ENCODE data around the gene CMBL. TPM values are rescaled to one million over a fixed set of nuclear protein-coding genes. Genes with fewer than 3 reads are reported as not detected.

The CMBL gene
- total RNA-seq, 1 experiment from 2014 or later, result 12.6 TPM

GRCh38 chr5:10295619-10296326, 11.9 kb downstream of the CMBL start:
- Histone ChIP-seq H3K79me1 (ENCODE audit: insufficient read depth, low read depth, low read length, poor library complexity, severe bottlenecking) (no peaks in the 10 kb centered on the region), H4K8ac (replicated peaks; ENCODE audit: insufficient read length, low read depth, low read length) (no peak overlapping the region), H2AK5ac (ENCODE audit: insufficient read length, low read length) (no peak overlapping the region), H3K4me2 (ENCODE audit: insufficient read depth, insufficient read length, low read length) (no peak overlapping the region), H4K5ac (ENCODE audit: insufficient read length, low read depth, low read length) (no peak overlapping the region), H3K23me2 (ENCODE audit: insufficient read length, low read depth, low read length, poor library complexity, severe bottlenecking) (no peaks in the 10 kb centered on the region), H3K14ac (ENCODE audit: insufficient read depth, low read length) (no peak overlapping the region), H3K4ac (ENCODE audit: low read depth, low read length) (no peak overlapping the region), H2BK5ac (ENCODE audit: insufficient read length, low read length) (no peak overlapping the region), H2BK15ac (ENCODE audit: low read depth, low read length) (no peak overlapping the region), H3T11ph (ENCODE audit: low read length) (no peak overlapping the region), H3K9ac (ENCODE audit: extremely low read depth, insufficient read length, low read length) (no peak overlapping the region), H2BK120ac (ENCODE audit: low read depth, low read length, poor library complexity, severe bottlenecking) (no peak overlapping the region), H3K79me2 (ENCODE audit: insufficient read depth, low read length) (peaks cover 2% of the 10 kb centered on the region), H3K56ac (ENCODE audit: insufficient read length, low read depth, low read length) (no peak overlapping the region), H2BK12ac (ENCODE audit: insufficient read length, low read depth, low read length) (no peak overlapping the region), H3K27ac (ENCODE audit: insufficient read length, low read depth, low read length) (no peak overlapping the region), H3K9me3 (ENCODE audit: control insufficient read depth, low read depth, low read length) (no peaks in the 10 kb centered on the region), H4K20me1 (ENCODE audit: control insufficient read depth, insufficient read depth, insufficient read length) (no peaks in the 10 kb centered on the region), H3K23ac (ENCODE audit: insufficient read length, low read depth, low read length) (no peak overlapping the region), H3K4me1 (ENCODE audit: insufficient read depth, low read length) (no peaks in the 10 kb centered on the region), H2AFZ (ENCODE audit: low read length) (no peak overlapping the region), H3K27me3 (ENCODE audit: insufficient read depth, low read length) (no peaks in the 10 kb centered on the region), H3K18ac (ENCODE audit: insufficient read length, low read depth, low read length) (no peak overlapping the region), H4K91ac (ENCODE audit: insufficient read length, low read depth, low read length) (no peak overlapping the region), H2BK20ac (ENCODE audit: low read depth, low read length, poor library complexity, severe bottlenecking) (no peak overlapping the region)
- H3K4me3 Mint-ChIP-seq, result no peak overlapping the region
- no peak for TF ChIP-seq CTCF (conservative IDR thresholded peaks at IDR 0.05)
- H3K27me3 Mint-ChIP-seq (ENCODE audit: low read depth), result no peaks in the 10 kb centered on the region
- peaks cover 7 to 20% (median 13%) of the 10 kb centered on the region in 3 experiments for H3K36me3 Mint-ChIP-seq (ENCODE audit: insufficient read depth in 1 of 3, low read depth in 3 of 3)
- no peak overlapping the region for H3K27ac Mint-ChIP-seq
- peaks cover 4% of the 10 kb centered on the region in 2 experiments; a peak in 4 of 5 replicates for H3K9me3 Mint-ChIP-seq
- WGBS (ENCODE audit: extremely low coverage, insufficient read length, low lambda C conversion rate), result no CpG with 5 or more reads among the region's 8 CpGs
- DNase-seq, result no peak
- peaks cover 9 to 10% of the 10 kb centered on the region in 2 experiments for H3K4me1 Mint-ChIP-seq
